K562 (cell line): ENCODE data around the gene TLE7. TPM values are rescaled to one million over a fixed set of nuclear protein-coding genes. Genes with fewer than 3 reads are reported as not detected.

Source experiments
- FOXA3 ChIP-seq, 2 experiments: fragments of 450-650 bp in 1 of 2; sonication (generic) in 1 of 2; formaldehyde crosslinking; IDR thresholded peaks in 1 of 2; conservative IDR thresholded peaks in 1 of 2; 2 replicates each; pipeline versions ENCODE4 v1.4.0 to v1.8.0; 2020 to 2022; ENCODE audit warnings: mild to moderate bottlenecking in 2 of 2, missing genetic modification reagents in 1 of 2
- HBP1 ChIP-seq: fragments of 450-650 bp; formaldehyde crosslinking; IDR thresholded peaks from 2 replicates; pipeline ENCODE4 v1.4.0; 2022; ENCODE audit warnings: missing genetic modification characterization
- HMBOX1 ChIP-seq: sonication (generic); IDR thresholded peaks from 2 replicates; pipeline ENCODE4 v1.6.1; 2016
- IFI16 ChIP-seq: fragments of 250-450 bp; sonication (Bioruptor Pico); IDR thresholded peaks from 2 replicates; pipeline ENCODE4 v2.1.2; 2022; ENCODE audit warnings: mild to moderate bottlenecking, inconsistent platforms
- IRF9 ChIP-seq: fragments of 450-650 bp; IDR thresholded peaks from 2 replicates; pipeline ENCODE4 v1.6.1; 2016; ENCODE audit warnings: missing biosample characterization, missing genetic modification characterization
- KDM5B ChIP-seq: fragments of 200-600 bp; sonication (generic); IDR thresholded peaks from 2 replicates; pipeline ENCODE4 v1.6.1; 2012; ENCODE audit warnings: low read depth, mild to moderate bottlenecking, moderate library complexity, low read length, control low read depth, inconsistent platforms; ENCODE audit not compliant: insufficient replicate concordance
- MTA1 ChIP-seq: fragments of 450-650 bp; IDR thresholded peaks from 2 replicates; pipeline ENCODE4 v1.6.1; 2017; ENCODE audit warnings: borderline replicate concordance
- MTF1 ChIP-seq: fragments of 250-450 bp; sonication (Bioruptor Pico); IDR thresholded peaks from 2 replicates; pipeline ENCODE4 v1.9.0; 2021; ENCODE audit warnings: moderate library complexity, mild to moderate bottlenecking, inconsistent platforms, borderline replicate concordance
- PHB ChIP-seq: fragments of 250-450 bp; sonication (Bioruptor Pico); IDR thresholded peaks from 2 replicates; pipeline ENCODE4 v1.5.0; 2021
- RBM39 ChIP-seq: fragments of 200-400 bp; formaldehyde crosslinking; optimal IDR thresholded peaks from 2 replicates; pipeline ENCODE3; 2018; ENCODE audit warnings: low read depth, low read length
- REST ChIP-seq, 2 experiments: fragments of 450-650 bp; formaldehyde crosslinking in 1 of 2; IDR thresholded peaks; 2 replicates each; pipeline versions ENCODE4 v1.4.0 to v1.6.1; 2014 to 2020; ENCODE audit warnings: mild to moderate bottlenecking in 2 of 2, borderline replicate concordance in 1 of 2, low read depth in 1 of 2
- RNF2 ChIP-seq: sonication (generic); IDR thresholded peaks from 2 replicates; pipeline ENCODE4 v1.6.1; 2016
- SNIP1 ChIP-seq: fragments of 450-650 bp; IDR thresholded peaks from 2 replicates; pipeline ENCODE4 v1.7.1; 2017; ENCODE audit warnings: low read depth, mild to moderate bottlenecking
- ZFX ChIP-seq: sonication (generic); formaldehyde crosslinking; IDR thresholded peaks from 2 replicates; pipeline ENCODE4 v1.8.0; 2022; ENCODE audit warnings: mild to moderate bottlenecking, missing genetic modification reagents, moderate library complexity
- polyA plus RNA-seq, 8 experiments: library from polyadenylated mRNA; depleted of rRNA in 4 of 8; stranded (reverse) in 5 of 8; unstranded in 3 of 8; fragments of >200 nt; fragmentation: Nextera tagmentation in 2 of 8; fragmentation: Illumina TruSeq in 1 of 8; extraction: Ambion mirVana in 2 of 8; extraction: Trizol in 1 of 8; gene quantifications; 2 replicates each; pipeline versions ENCODE4 v1.2.1 to v1.2.3, GENCODE V29; 2011 to 2014; ENCODE audit warnings: inconsistent platforms in 1 of 8, missing spikeins in 1 of 8
- total RNA-seq, 7 experiments: library from RNA; depleted of rRNA in 6 of 7; stranded (reverse); fragments of >200 nt in 6 of 7; fragmentation: Illumina TruSeq in 2 of 7; extraction: Trizol in 2 of 7; gene quantifications; 2 replicates each; pipeline versions ENCODE4 v1.2.1 to v1.2.3, GENCODE V29; 2011 to 2021; ENCODE audit warnings: low replicate concordance in 1 of 7

Gene TLE7
- total and polyA plus RNA-seq, 9 of the 15 experiments (the other 6 are each of a cell fraction or from before 2014, with no cell fraction given): not detected

- no peak for TF ChIP-seq REST (IDR thresholded peaks at IDR 0.05; ENCODE audit: borderline replicate concordance)
- TF ChIP-seq REST (CRISPR knock-in tag; IDR thresholded peaks at IDR 0.05; ENCODE audit: low read depth): peak; percentile 77
- no peak for TF ChIP-seq RNF2
- TF ChIP-seq MTF1: no peak
- peak; percentile 76 for TF ChIP-seq KDM5B
- peak; percentile 78; the same call in 1 of the 2 replicates for TF ChIP-seq HBP1 (CRISPR knock-in tag)
- no peak for TF ChIP-seq PHB (CRISPR knock-in tag)
- TF ChIP-seq IRF9 (tag): no peak
- TF ChIP-seq MTA1: peak; percentile 72
- no peak for TF ChIP-seq FOXA3 (CRISPR knock-in tag; conservative IDR thresholded peaks at IDR 0.05 in 1 of 2, IDR thresholded peaks at IDR 0.05 in 1 of 2)
- TF ChIP-seq SNIP1: peak; percentile 87
- TF ChIP-seq HMBOX1: no peak
- TF ChIP-seq RBM39: no peak
- TF ChIP-seq ZFX: peak; percentile 64
- no peak for TF ChIP-seq IFI16 (CRISPR knock-in tag)
Observed at GRCh38 chr16:71484006-71484893, 42.4 kb upstream of the TLE7 start (continued).
